ENCODE data around the gene JAKMIP1. TPM values are rescaled to one million over a fixed set of nuclear protein-coding genes. Genes with fewer than 3 reads are reported as not detected.

Gene JAKMIP1
- total and polyA plus RNA-seq, 2 of the 13 experiments (the other 11 are each of a cell fraction or from before 2014, with no cell fraction given), result not detected

- ChIA-PET CTCF (ENCODE audit: low intra/inter-chr PET ratio, low total read pairs) (no interaction called here), POLR2A (no interaction called here)
- intact Hi-C loops (cut with micrococcal nuclease; ENCODE audit: unreplicated experiment) (loop anchor here (10.0 kb wide), 1 partner anchor 199 kb away; no protein-coding TSS in a partner anchor), in situ Hi-C loops (cut with HindIII; ENCODE audit: extremely low pct_ligation_motif_present, low pct_unique_long_range_greater_than_20kb) (loop anchor here (5.0 kb wide), 1 partner anchor 91 kb away; no protein-coding TSS in a partner anchor)
- Histone ChIP-seq H3K4me1 (ENCODE audit: insufficient read depth, low read length) (no peaks in the 10 kb centered on the region), H2AFZ (ENCODE audit: low read length) (no peak overlapping the region), H3K4me3 (replicated peaks in 1 of 3; ENCODE audit: insufficient read depth in 1 of 3, low read depth in 2 of 3, low read length in 3 of 3) (no peak overlapping the region), H3K36me3 (replicated peaks in 1 of 2; ENCODE audit: control insufficient read depth in 1 of 2, insufficient read depth in 2 of 2, low read length in 2 of 2) (no peaks in the 10 kb centered on the region), H3K27me3 (ENCODE audit: control insufficient read depth in 1 of 2, insufficient read depth in 2 of 2, low read length in 2 of 2) (peaks cover 4 to 54% of the 10 kb centered on the region in 2 experiments; a peak in 4 of 5 replicates), H4K20me1 (ENCODE audit: insufficient read depth, low read length) (no peaks in the 10 kb centered on the region), H3K9ac (ENCODE audit: insufficient read depth, low read depth, low read length) (no peak overlapping the region), H3K4me2 (ENCODE audit: low read depth, low read length) (no peak overlapping the region), H3K27ac (ENCODE audit: extremely low read length, insufficient read depth, low read length) (no peak overlapping the region), H3K79me2 (ENCODE audit: insufficient read depth, low read length) (no peaks in the 10 kb centered on the region), H3K9me3 (ENCODE audit: low read length) (no peaks in the 10 kb centered on the region)
- WGBS (ENCODE audit: low lambda C conversion rate), result 14% methylated on average over 19 of the region's 19 CpGs
- TF ChIP-seq PHF20 (CRISPR knock-in tag; IDR thresholded peaks at IDR 0.05) (no peak), ZNF441 (CRISPR knock-in tag; IDR thresholded peaks at IDR 0.05; ENCODE audit: borderline replicate concordance) (no peak), IKZF1 (IDR thresholded peaks at IDR 0.05) (no peak), ZNF446 (CRISPR knock-in tag; IDR thresholded peaks at IDR 0.05) (no peak), ZBTB46 (CRISPR knock-in tag; IDR thresholded peaks at IDR 0.05; ENCODE audit: borderline replicate concordance) (no peak), ZNF12 (CRISPR knock-in tag; IDR thresholded peaks at IDR 0.05) (no peak), ZNF331 (CRISPR knock-in tag; IDR thresholded peaks at IDR 0.05) (no peak), RFX3 (CRISPR knock-in tag; IDR thresholded peaks at IDR 0.05) (no peak), ZNF501 (CRISPR knock-in tag; IDR thresholded peaks at IDR 0.05) (no peak)
- TF ChIP-seq, protein P1, sequence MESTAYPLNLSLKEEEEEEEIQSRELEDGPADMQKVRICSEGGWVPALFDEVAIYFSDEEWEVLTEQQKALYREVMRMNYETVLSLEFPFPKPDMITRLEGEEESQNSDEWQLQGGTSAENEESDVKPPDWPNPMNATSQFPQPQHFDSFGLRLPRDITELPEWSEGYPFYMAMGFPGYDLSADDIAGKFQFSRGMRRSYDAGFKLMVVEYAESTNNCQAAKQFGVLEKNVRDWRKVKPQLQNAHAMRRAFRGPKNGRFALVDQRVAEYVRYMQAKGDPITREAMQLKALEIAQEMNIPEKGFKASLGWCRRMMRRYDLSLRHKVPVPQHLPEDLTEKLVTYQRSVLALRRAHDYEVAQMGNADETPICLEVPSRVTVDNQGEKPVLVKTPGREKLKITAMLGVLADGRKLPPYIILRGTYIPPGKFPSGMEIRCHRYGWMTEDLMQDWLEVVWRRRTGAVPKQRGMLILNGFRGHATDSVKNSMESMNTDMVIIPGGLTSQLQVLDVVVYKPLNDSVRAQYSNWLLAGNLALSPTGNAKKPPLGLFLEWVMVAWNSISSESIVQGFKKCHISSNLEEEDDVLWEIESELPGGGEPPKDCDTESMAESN (CRISPR knock-in tag; conservative IDR thresholded peaks at IDR 0.05), result no peak
- BruUV-seq (replicated peaks), result no TSS peak
- FAIRE-seq (no peak), DNase-seq (ENCODE audit: low spot score) (no peak), ATAC-seq (no peak)
Measured at GRCh38 chr4:5995901-5996623, 204.3 kb downstream of the JAKMIP1 start.
